Measurements from ENCODE around the gene ANKRD11.
"Not testable (repeated sequence)": the region's sequence is repeated elsewhere in the genome, so short reads cannot be mapped to it uniquely, and the experiment has no call there.

ANKRD11 gene

GRCh38 chr16:89328412-89329400 lies 161.7 kb downstream of the ANKRD11 start:
- not testable (repeated sequence) for DNase-seq (ENCODE audit: low spot score)

- DNase-seq (ENCODE audit: low spot score): no peak
Measured at GRCh38 chr16:89326721-89327120, 163.6 kb downstream of the ANKRD11 start.

- no peak for DNase-seq (ENCODE audit: low spot score)
Measured at GRCh38 chr16:89325861-89326471, 164.4 kb downstream of the ANKRD11 start.

GRCh38 chr16:89324056-89325010 lies 166.0 kb downstream of the ANKRD11 start:
- DNase-seq (ENCODE audit: low spot score): no peak

DNA sequence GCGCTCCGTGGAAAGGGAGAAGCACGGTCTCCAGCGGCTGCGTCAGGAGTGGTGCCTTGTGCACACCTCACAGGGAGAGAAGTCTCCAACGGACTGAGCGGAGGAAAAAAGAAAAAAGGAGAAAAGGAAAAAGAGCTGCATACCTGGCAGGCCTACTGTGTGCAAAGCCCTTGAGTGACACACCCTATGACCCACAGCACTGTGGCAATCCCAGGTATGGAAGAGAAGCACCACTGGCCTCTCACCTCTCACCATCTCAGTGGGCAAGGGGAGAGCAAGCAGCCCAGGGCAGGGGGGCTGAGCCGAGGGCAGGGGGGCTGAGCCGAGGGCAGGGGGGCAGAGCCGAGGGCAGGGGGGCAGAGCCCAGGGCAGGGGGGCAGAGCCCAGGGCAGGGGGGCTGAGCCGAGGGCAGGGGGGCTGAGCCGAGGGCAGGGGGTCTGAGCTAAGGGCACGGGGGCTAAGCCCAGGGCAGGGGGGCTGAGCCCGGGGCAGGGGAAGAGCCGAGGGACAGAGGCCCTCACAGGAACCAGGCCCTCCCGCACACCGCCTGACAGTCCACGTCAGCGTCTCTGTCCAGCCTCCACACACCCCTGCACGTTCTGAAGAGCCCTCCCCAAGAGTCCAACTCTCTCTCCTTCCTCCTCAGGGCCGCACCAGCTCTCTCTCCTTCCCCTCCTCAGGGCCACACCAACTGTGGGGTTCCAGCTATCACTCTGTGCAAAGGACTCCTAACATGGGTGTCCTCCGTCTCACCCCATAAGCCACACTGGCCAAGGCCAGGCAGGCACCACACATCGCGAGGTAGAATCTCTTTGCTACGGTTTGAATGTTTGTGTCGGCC lies 167.0 kb downstream of the ANKRD11 start:
- no peak for DNase-seq (ENCODE audit: low spot score)

- peak; percentile 83 for DNase-seq (ENCODE audit: low spot score)
Measured at GRCh38 chr16:89322321-89323119, 167.8 kb downstream of the ANKRD11 start.

DNA sequence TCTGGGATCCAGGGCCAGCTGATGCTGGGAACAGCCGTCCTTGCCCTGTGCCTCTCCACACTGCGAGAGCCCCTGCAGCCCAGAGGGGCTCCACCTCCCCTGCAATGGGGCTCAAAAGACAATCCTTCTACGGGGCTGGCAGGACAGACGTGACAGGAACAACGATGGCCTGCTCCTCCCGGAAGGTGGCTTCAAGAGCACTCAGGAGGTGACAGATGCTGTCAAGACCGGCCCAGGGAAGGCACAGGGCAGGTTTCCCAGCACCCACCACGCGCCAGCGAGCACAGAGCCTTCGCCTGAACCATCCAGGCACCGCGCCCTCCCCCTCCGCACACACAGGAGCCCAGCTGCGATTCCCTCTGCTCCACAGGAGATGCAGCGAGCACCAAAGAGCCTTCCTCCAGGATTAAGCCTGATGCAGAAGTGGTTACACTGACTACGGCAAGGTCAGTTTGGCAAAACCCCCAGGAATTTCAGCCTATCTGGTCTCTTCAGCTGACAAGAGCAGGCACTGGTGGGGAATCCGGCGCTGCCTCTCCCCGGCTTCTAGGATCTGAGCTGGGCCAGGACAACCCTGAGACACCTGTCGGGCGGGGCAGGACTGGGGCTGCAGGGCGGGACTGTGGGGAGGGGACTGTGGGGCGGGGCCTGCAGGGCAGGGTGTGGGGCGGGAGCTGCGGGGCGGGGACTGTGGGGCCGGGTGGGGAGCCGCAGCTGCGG lies 169.4 kb downstream of the ANKRD11 start:
- DNase-seq (ENCODE audit: low spot score): peak; percentile 83

DNA sequence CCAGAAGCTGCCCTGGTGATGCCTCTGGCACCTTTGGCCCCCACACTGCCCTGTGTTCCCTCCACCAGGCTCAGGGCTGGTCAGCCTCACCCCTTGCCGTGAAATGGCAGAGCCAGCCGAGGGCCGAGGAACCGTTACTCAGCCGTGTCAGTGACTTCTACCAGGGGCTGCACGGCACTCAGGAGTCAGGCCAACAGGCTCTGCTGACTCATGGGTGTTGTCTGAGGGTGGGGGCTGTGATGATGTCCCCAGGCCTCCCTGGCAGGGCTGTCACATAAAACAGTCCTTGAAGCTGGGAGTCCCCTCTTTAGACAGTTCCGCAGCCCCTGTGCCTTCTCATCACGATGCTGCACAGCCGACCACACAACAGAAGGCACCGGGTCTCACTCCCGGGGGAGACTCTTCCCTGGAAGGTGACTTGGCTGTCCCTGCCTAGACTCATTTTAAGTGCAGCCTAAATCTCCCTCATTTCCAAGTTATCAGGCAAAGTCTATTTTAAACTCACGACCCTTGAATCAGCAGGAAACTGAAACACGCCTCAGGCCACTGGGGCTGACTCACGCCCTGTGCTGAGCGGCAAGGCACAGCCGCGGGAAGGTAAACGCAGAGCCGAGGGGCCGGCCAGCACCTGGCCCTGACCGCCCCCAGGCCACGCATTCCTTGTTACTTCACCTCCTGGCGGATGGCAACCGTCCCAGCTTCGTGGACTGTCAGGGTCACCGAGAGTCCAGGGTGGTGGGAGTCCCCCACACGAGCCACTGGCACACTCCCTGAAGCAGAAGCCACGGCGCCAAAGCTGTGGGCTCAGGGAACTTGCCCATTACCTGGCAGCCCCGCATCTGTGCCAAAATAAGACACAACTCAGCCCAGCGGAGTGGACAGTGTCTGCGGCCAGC lies 170.2 kb downstream of the ANKRD11 start:
- no peak for DNase-seq (ENCODE audit: low spot score)

DNA sequence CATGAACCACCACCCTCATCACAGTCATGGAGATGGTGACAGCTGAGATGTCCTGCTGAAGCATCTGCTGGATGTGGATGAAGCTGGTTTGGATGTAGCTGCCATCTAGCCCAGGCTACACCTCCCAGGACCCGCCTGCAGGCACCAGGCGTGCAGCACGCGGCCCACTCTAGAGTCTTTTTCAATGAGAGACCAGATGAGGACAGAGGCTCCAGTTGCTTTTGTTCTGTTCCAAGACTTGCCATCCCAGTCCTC lies 170.8 kb downstream of the ANKRD11 start:
- DNase-seq (ENCODE audit: low spot score): no peak

GRCh38 chr16:89318871-89319630 lies 171.3 kb downstream of the ANKRD11 start:
- DNase-seq (ENCODE audit: low spot score): no peak

- DNase-seq (ENCODE audit: low spot score): no peak
Measured at GRCh38 chr16:89318430-89318758, 172.0 kb downstream of the ANKRD11 start.

DNA sequence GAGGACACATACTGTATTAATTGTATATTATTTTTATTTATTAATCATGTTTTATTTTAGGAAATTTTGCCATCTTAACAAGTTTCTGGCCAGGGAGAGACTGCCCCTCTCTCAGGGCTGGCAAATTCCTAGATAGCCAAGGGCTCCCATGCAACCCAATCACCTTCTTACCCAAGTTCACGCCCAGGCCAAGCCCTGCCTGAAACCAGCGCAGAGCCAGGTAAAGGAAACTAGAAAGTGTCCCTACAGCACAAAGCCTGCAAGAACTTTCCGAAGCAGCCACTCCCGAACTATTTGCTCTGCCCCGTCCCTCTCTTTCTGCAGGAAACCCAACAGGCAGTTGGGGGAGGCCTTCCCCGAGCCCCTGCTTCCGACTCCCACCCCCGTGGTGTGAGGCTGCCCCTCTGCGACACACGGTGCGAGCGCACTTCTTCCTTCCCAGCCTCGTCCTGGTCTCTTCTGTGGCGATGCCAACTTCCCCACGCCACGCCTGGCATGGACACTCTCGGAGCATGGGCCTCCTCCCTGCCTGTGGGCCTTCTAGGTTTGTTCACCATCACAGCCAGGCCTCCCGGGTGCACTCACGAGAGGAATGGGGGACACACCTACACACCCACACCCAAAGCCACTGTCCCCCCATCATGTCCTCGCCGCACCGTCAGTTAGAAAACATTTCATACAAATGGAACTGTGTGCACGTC lies 172.5 kb downstream of the ANKRD11 start:
- DNase-seq (ENCODE audit: low spot score): no peak

DNA sequence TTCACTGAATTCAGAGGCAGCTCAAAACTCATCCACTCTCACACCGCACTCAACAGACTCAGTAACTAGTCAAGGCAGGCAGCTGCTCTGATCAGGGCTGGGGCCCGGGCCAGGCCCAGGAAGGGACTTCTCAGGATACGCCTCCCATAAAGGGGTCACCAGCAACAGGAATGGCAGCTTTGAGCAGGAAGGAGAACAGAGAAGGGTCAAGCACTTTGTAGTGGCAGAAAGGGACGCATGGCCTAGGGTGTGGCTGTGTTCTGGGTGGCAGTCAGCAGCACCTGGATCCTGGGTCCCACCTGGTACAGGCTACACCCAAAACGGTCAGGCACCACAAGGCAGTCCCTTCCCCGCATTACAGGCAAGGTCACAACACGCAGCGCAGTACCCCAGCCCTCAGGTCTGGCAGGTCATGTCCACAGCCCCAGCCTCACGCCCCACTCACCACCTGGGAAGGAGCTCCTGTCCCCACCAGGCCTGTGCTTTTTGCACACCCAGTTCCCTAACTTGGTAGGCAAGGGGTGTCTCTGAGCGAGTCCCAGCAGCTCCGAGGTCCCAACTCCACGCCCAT lies 173.2 kb downstream of the ANKRD11 start:
- no peak for DNase-seq (ENCODE audit: low spot score)

DNA sequence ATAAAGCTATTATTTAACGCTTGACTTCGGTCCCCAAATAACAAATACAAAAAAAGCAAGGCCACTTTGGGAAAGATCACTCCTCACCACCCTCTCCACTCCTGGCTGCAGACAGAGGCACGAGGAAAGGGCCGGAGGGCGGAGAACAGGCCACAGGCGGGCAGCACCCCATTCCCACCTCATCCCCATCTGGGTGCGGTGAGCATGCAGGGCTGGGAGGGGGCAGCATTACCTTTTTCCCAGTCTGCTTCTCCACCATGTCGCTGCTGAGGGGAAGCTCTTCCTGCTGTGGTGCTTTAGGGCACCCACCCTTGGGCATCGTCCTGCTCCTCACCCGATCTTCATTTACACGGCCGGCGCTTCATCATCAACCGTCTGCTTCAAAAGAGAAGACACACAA lies 173.7 kb downstream of the ANKRD11 start:
- DNase-seq (ENCODE audit: low spot score): no peak

DNA sequence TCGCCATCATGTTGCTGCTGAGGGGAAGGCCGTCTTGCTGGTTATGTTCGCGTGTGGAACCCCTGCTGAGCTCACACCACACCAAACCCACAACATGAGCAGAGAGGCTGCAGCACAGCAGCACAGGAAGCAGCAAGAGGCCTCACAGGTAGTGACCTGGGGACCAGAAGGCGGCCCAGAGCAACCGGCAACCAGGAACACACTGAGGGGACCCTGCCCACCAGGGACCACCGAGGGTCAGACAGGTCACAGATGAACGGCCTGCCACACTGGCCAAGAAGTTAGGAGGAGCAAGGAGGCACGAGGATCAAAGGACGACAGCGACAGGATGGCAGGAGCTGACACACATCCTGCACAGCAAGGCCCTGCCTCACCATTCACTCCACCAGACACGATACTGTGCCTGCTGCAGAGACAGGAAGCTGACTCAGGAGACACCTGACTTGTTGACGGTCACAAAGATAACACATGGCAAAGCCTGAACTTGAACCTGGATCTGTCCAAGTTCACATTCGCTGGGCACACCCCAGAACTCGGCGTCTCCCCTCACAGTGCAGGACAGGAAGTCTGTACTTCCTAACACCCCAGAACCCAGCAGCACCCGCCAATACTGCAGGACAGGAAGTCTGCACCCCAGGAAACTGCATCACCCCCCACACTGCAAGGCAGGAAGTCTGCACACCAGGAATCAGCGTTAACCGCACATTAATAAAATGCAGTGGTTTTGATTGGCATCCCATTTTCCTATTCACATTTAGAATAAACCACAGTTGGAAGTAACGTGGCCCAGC lies 174.4 kb downstream of the ANKRD11 start:
- DNase-seq (ENCODE audit: low spot score): no peak

DNA sequence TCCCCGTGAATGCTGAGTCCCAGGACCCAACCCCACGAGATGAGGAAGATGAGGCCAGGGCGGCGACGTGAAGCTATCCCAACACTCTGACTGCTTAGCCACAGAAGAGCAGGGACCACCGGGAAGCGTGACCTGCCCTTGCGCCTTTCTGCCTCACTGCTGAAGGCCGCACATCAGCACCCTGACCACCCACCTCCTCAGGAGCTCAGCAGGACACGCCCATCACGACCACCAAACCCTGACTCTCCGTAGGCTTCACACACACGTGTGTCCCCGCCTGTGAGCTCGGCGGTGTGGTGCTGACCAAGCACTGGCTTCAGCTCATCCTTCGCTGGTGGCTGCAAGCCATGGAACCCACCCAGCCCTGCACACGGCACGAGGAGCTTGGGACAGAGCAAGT lies 175.1 kb downstream of the ANKRD11 start:
- DNase-seq (ENCODE audit: low spot score): no peak

GRCh38 chr16:89314854-89315253 lies 175.5 kb downstream of the ANKRD11 start:
- no peak for DNase-seq (ENCODE audit: low spot score)
